A673 (cell line): ENCODE results near the gene PRDM12. TPM values are rescaled to one million over a fixed set of nuclear protein-coding genes. Genes with fewer than 3 reads are reported as not detected.

Experiments used
- BruUV-seq: library from RNA; stranded (reverse); fragments of 400-500 nt; replicated peaks from 2 replicates; lab custom pipeline; 2021; lab: Mats Ljungman, UMichigan
- CTCF ChIA-PET: fragments of 300-600 bp; sonication (Branson Sonifier 250); formaldehyde crosslinking; loops from one replicate; lab custom pipeline; 2022; ENCODE audit warnings: antibody characterized with exemption; lab: Charles Lee
- POLR2A ChIA-PET: fragments of 300-600 bp; sonication (Branson Sonifier 250); formaldehyde crosslinking; loops from one replicate; lab custom pipeline; 2022; ENCODE audit warnings: antibody characterized with exemption; ENCODE audit not compliant: low non-redundant PET; lab: Charles Lee
- DNase-seq: peaks from one replicate; pipeline ENCODE4 v3.0.0-alpha.2; 2015; ENCODE audit warnings: low spot score
- H3K27ac ChIP-seq: fragments of 200-600 bp; sonication (generic); 2 replicates; pipeline ENCODE4 v1.5.1; 2016; ENCODE audit warnings: mixed run types, low read depth, mild to moderate bottlenecking, mixed read lengths, antibody characterized with exemption, low read length; ENCODE audit not compliant: poor library complexity, severe bottlenecking
- H3K27me3 ChIP-seq: fragments of 200-600 bp; sonication (generic); replicated peaks from 2 replicates; pipeline ENCODE4 v1.6.1; 2017; ENCODE audit warnings: mixed run types, low read depth, mild to moderate bottlenecking, mixed read lengths, antibody characterized with exemption, low read length; ENCODE audit not compliant: insufficient read depth, poor library complexity
- H3K36me3 ChIP-seq: fragments of 200-600 bp; sonication (generic); 2 replicates; pipeline ENCODE4 v1.6.1; 2016; ENCODE audit warnings: mixed run types, mild to moderate bottlenecking, mixed read lengths, antibody characterized with exemption, low read length; ENCODE audit not compliant: insufficient read depth, poor library complexity, severe bottlenecking
- H3K4me1 ChIP-seq: fragments of 200-600 bp; sonication (generic); 2 replicates; pipeline ENCODE4 v1.6.1; 2017; ENCODE audit warnings: mixed run types, mild to moderate bottlenecking, mixed read lengths, antibody characterized with exemption, low read length; ENCODE audit not compliant: insufficient read depth, poor library complexity, severe bottlenecking
- H3K4me3 ChIP-seq: fragments of 200-600 bp; sonication (generic); 2 replicates; pipeline ENCODE4 v1.5.1; 2016; ENCODE audit warnings: low read depth, mixed run types, mild to moderate bottlenecking, mixed read lengths, low read length; ENCODE audit not compliant: poor library complexity, severe bottlenecking
- H3K9me3 ChIP-seq: fragments of 200-600 bp; sonication (generic); 2 replicates; pipeline ENCODE4 v1.6.1; 2016; ENCODE audit warnings: mixed run types, low read depth, mild to moderate bottlenecking, mixed read lengths, antibody characterized with exemption, low read length; ENCODE audit not compliant: poor library complexity, severe bottlenecking
- EZH2 ChIP-seq: fragments of 200-600 bp; sonication (generic); IDR thresholded peaks from 2 replicates; pipeline ENCODE4 v1.6.1; 2017; ENCODE audit warnings: borderline replicate concordance, low read depth, mild to moderate bottlenecking, mixed read lengths, antibody characterized with exemption, low read length; ENCODE audit not compliant: poor library complexity, severe bottlenecking
- intact Hi-C: fragments of 100-400 bp; cut with micrococcal nuclease; formaldehyde crosslinking; loops from one replicate; pipeline ENCODE4 v1.10.0; 2022; ENCODE audit not compliant: unreplicated experiment
- total RNA-seq: library from RNA; stranded (reverse); gene quantifications from 2 replicates; pipeline ENCODE4 v1.2.3, GENCODE V29; 2021
- TF ChIP-seq, protein P1 (sequence below): fragments of 300-800, 200-600 bp; sonication (generic); conservative IDR thresholded peaks from 2 replicates; pipeline ENCODE4 v1.5.1; 2017; ENCODE audit warnings: low read depth, mild to moderate bottlenecking, antibody characterized with exemption, low read length, moderate library complexity, mixed read lengths

Gene PRDM12
- total RNA-seq, 1 experiment from 2014 or later = not detected

DNA sequence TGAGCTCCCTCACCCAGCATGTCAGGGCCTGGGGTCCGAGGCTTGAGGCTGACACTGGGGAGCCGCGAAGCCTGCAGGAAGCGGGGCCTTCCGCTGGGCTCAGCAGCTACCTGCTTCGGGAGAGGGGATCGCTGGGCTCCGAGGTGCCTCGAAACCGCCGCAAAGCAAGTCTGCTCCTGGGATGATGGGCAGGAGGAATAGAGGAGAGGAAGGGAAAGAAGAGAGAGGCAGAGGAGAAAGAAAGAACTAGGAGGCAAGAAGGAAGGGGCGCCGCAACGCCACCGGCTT is 1.5 kb upstream of the PRDM12 start:
- Histone ChIP-seq H3K36me3 (no peaks in the 10 kb centered on the region), H3K4me3 (no peak overlapping the region), H3K9me3 (no peaks in the 10 kb centered on the region), H3K27ac (no peak overlapping the region), H3K27me3 (peaks cover 99% of the 10 kb centered on the region), H3K4me1 (peaks cover 31% of the 10 kb centered on the region)
- ChIA-PET CTCF (interaction anchor here (0.8 kb wide), 1 partner anchor 21 kb away, joined by 3 read pairs; no protein-coding TSS in a partner anchor), POLR2A (interaction anchor here (0.6 kb wide), 1 partner anchor 228 kb away, joined by 10 read pairs; no protein-coding TSS in a partner anchor)
- no peak for DNase-seq
- intact Hi-C loops = no loop called here
- BruUV-seq = no TSS peak
- TF ChIP-seq EZH2 = no peak
- TF ChIP-seq, protein P1, sequence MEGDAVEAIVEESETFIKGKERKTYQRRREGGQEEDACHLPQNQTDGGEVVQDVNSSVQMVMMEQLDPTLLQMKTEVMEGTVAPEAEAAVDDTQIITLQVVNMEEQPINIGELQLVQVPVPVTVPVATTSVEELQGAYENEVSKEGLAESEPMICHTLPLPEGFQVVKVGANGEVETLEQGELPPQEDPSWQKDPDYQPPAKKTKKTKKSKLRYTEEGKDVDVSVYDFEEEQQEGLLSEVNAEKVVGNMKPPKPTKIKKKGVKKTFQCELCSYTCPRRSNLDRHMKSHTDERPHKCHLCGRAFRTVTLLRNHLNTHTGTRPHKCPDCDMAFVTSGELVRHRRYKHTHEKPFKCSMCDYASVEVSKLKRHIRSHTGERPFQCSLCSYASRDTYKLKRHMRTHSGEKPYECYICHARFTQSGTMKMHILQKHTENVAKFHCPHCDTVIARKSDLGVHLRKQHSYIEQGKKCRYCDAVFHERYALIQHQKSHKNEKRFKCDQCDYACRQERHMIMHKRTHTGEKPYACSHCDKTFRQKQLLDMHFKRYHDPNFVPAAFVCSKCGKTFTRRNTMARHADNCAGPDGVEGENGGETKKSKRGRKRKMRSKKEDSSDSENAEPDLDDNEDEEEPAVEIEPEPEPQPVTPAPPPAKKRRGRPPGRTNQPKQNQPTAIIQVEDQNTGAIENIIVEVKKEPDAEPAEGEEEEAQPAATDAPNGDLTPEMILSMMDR = no peak

DNA sequence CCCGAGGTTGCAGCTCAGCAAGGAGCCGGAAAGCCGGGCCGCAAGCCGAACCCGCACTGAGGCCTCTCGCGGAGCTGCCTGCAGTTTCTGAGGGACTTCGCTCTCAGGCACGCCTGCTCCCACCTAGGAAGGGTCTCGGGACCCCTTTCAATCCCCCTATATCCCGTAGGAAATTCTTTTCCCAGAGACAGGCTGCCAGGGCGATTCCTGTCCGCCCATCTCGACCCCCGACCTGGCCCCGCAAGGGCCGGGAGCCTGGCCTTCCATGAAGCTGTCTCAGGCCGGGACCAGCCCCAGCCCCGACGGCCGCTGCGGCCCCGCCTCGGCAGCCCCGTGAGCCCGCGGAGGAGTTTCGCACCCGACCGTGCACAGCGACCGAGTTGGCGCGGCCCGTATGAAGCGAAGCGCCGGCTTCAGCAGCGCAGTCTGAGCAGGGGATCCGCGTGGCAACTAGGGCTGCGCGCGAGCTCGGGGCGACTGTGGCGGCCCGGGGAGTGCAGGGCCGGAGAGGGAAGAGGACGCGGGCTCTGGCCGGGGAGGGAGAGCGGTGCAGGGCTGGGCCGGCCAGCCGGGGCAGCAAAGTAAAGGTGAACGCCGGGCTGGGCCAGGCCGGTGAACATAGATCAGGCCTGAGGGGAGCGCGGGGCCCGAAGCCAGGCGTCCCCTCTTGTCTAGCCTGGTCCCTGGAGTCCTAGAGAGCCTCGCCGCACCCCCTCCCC is 977 bp upstream of the PRDM12 start:
- no peak overlapping the region for H3K4me3 ChIP-seq
- TF ChIP-seq EZH2 = peak; percentile 99
- TF ChIP-seq, protein P1 = no peak
- intact Hi-C loops = no loop called here
- ChIA-PET CTCF (interaction anchor here (0.8 kb wide), 1 partner anchor 21 kb away, joined by 3 read pairs; no protein-coding TSS in a partner anchor), POLR2A (no interaction called here)
- BruUV-seq = no TSS peak
- no peak overlapping the region for H3K27ac ChIP-seq
- DNase-seq = no peak
- H3K9me3 ChIP-seq = no peaks in the 10 kb centered on the region
- peaks cover 31% of the 10 kb centered on the region for H3K4me1 ChIP-seq
- peaks cover 99% of the 10 kb centered on the region for H3K27me3 ChIP-seq
- H3K36me3 ChIP-seq = no peaks in the 10 kb centered on the region

DNA sequence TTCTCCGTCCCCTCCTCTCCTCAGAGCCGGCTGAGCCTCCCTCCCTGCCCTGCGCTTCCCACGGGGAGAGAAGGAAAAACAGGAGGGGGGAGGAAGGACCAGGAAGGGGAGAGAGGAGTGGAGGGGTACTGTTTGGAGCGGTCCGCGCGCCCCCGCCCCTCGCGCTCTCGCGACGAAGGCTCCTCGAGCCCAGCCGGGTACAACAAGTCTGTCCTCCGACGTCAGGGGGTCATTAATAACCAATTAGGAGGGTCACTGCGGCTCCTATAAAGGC is 480 bp upstream of the PRDM12 start:
- peaks cover 31% of the 10 kb centered on the region for H3K4me1 ChIP-seq
- no peaks in the 10 kb centered on the region for H3K36me3 ChIP-seq
- intact Hi-C loops = no loop called here
- TF ChIP-seq EZH2 = no peak
- TF ChIP-seq, protein P1 = no peak
- no peak overlapping the region for H3K4me3 ChIP-seq
- ChIA-PET POLR2A (no interaction called here), CTCF (no interaction called here)
- no peak for DNase-seq
- no TSS peak for BruUV-seq
- H3K9me3 ChIP-seq = no peaks in the 10 kb centered on the region
- H3K27me3 ChIP-seq = peaks cover 94% of the 10 kb centered on the region
- no peak overlapping the region for H3K27ac ChIP-seq
